Measurements from ENCODE around the gene PROM1. TPM values are rescaled to one million over a fixed set of nuclear protein-coding genes. Genes with fewer than 3 reads are reported as not detected.

Gene PROM1
- total and polyA plus RNA-seq, 4 donors: 1.2 to 5.2 (median 3.7) TPM

- 94% methylated on average over 2 of the region's 2 CpGs for WGBS
- no peak overlapping the region for H3K9ac ChIP-seq (ENCODE audit: low read depth in 1 of 2, low read length in 2 of 2)
- no peak overlapping the region for H3K27ac ChIP-seq (ENCODE audit: low read depth in 1 of 2, low read length in 2 of 2)
- no peak for DNase-seq (ENCODE audit: low spot score)
- H3K36me3 ChIP-seq (ENCODE audit: control insufficient read depth in 4 of 4, insufficient read depth in 3 of 4, low read depth in 1 of 4, low read length in 3 of 4): no peaks in the 10 kb centered on the region
- peaks cover 0 to 5% (median 2%) of the 10 kb centered on the region in 4 donors for H3K9me3 ChIP-seq (ENCODE audit: control insufficient read depth in 4 of 4, low read length in 3 of 4)
- peaks cover 0 to 5% (median 2%) of the 10 kb centered on the region in 4 donors for H3K4me1 ChIP-seq (ENCODE audit: control insufficient read depth in 4 of 4, insufficient read depth in 4 of 4, low read length in 3 of 4)
- H3K27me3 ChIP-seq (ENCODE audit: control insufficient read depth in 4 of 4, insufficient read depth in 4 of 4, low read length in 3 of 4): peaks cover 0 to 8% (median 0%) of the 10 kb centered on the region in 4 donors
- H3K4me3 ChIP-seq (ENCODE audit: low read depth in 1 of 3, low read length in 3 of 3): no peak overlapping the region
- TF ChIP-seq RXRA (IDR thresholded peaks at IDR 0.05): no peak
- TF ChIP-seq REST (IDR thresholded peaks at IDR 0.05): no peak
- no peak for TF ChIP-seq MAX (IDR thresholded peaks at IDR 0.05)
- no peak for TF ChIP-seq TAF1 (conservative IDR thresholded peaks at IDR 0.05)
- TF ChIP-seq GABPA (IDR thresholded peaks at IDR 0.05 in 1 of 2, conservative IDR thresholded peaks at IDR 0.05 in 1 of 2): no peak
Measured at GRCh38 chr4:16088601-16089000, 4.8 kb upstream of the PROM1 start.

GRCh38 chr4:16085822-16086221 is 2.0 kb upstream of the PROM1 start:
- no peaks in the 10 kb centered on the region for H3K36me3 ChIP-seq (ENCODE audit: control insufficient read depth in 4 of 4, insufficient read depth in 3 of 4, low read depth in 1 of 4, low read length in 3 of 4)
- H3K27me3 ChIP-seq (ENCODE audit: control insufficient read depth in 4 of 4, insufficient read depth in 4 of 4, low read length in 3 of 4): peaks cover 0 to 9% (median 5%) of the 10 kb centered on the region in 4 donors
- no peak overlapping the region for H3K27ac ChIP-seq (ENCODE audit: low read depth in 1 of 2, low read length in 2 of 2)
- peaks cover 0 to 2% (median under 1%) of the 10 kb centered on the region in 4 donors for H3K9me3 ChIP-seq (ENCODE audit: control insufficient read depth in 4 of 4, low read length in 3 of 4)
- no peak for DNase-seq (ENCODE audit: low spot score)
- H3K4me3 ChIP-seq (ENCODE audit: low read depth in 1 of 3, low read length in 3 of 3): no peak overlapping the region
- peaks cover 6 to 23% (median 18%) of the 10 kb centered on the region in 4 donors for H3K4me1 ChIP-seq (ENCODE audit: control insufficient read depth in 4 of 4, insufficient read depth in 4 of 4, low read length in 3 of 4)
- WGBS: 89% methylated on average over 2 of the region's 2 CpGs
- TF ChIP-seq GABPA (IDR thresholded peaks at IDR 0.05 in 1 of 2, conservative IDR thresholded peaks at IDR 0.05 in 1 of 2): no peak
- no peak for TF ChIP-seq HNF4G (IDR thresholded peaks at IDR 0.05)
- no peak for TF ChIP-seq RXRA (IDR thresholded peaks at IDR 0.05)
- TF ChIP-seq FOXA1 (IDR thresholded peaks at IDR 0.05): no peak
- TF ChIP-seq RAD21 (IDR thresholded peaks at IDR 0.05): no peak
- no peak for TF ChIP-seq NR2F2 (IDR thresholded peaks at IDR 0.05)
- TF ChIP-seq MAX (IDR thresholded peaks at IDR 0.05): no peak
- no peak for TF ChIP-seq ATF3 (IDR thresholded peaks at IDR 0.05)
- TF ChIP-seq CTCF (IDR thresholded peaks at IDR 0.05; ENCODE audit: low read depth, low read length, missing input control): no peak
- TF ChIP-seq YY1 (IDR thresholded peaks at IDR 0.05): no peak
- H3K9ac ChIP-seq (ENCODE audit: low read depth in 1 of 2, low read length in 2 of 2): no peak overlapping the region
